ENCODE results near the gene DHX57.

Gene DHX57

DNA sequence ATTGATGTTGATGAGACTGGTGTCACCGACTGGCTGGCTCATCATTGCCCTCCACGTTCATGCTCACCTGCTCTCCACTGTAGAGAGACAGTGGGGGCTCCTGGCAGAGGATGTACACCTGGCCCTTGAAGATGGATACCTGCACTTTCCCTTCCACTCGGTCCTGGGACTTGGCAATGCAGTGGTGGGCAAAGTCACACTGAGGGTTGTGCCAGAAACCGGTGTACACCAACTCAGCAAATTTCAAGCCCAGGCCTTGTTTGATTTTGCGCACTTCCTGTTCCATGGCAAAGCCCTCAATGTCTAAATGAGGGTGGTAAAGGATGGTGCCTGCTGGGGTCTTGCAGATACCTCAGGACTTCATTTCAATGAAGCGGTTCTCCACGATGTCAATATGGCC lies 65.2 kb downstream of the DHX57 start:
- H3K79me2 ChIP-seq (ENCODE audit: control insufficient read depth, low read length), result no peaks in the 10 kb centered on the region
- no peak overlapping the region for H3K27ac ChIP-seq (ENCODE audit: low read depth, low read length)
- H4K20me1 ChIP-seq (ENCODE audit: control insufficient read depth, insufficient read depth, low read depth, low read length), result no peaks in the 10 kb centered on the region
- H3K9me3 ChIP-seq (ENCODE audit: control insufficient read depth, insufficient read depth, low read length), result no peaks in the 10 kb centered on the region
- no peak overlapping the region for H3K4me3 ChIP-seq (ENCODE audit: low read length)
- H3F3A ChIP-seq (ENCODE audit: control insufficient read depth, insufficient read depth), result no peaks in the 10 kb centered on the region
- peaks cover 17% of the 10 kb centered on the region for H3K4me1 ChIP-seq (ENCODE audit: control insufficient read depth, low read length)
- H3K27me3 ChIP-seq (ENCODE audit: control insufficient read depth, low read length), result no peaks in the 10 kb centered on the region
- H3K36me3 ChIP-seq (ENCODE audit: control insufficient read depth, low read length), result peaks cover 2% of the 10 kb centered on the region; the same call in 1 of the 2 replicates
- H3K9me2 ChIP-seq (replicated peaks; ENCODE audit: control insufficient read depth, low read length), result no peaks in the 10 kb centered on the region
- TF ChIP-seq CTCF (IDR thresholded peaks at IDR 0.05; ENCODE audit: low read depth, low read length, poor library complexity, severe bottlenecking), result no peak
- no peak for TF ChIP-seq EZH2phosphoT487 (IDR thresholded peaks at IDR 0.05; ENCODE audit: borderline replicate concordance, low read length)
- no peak overlapping the region for H3K4me2 ChIP-seq (ENCODE audit: low read length)

- Histone ChIP-seq H3K36me3 (ENCODE audit: control insufficient read depth, low read length) (no peaks in the 10 kb centered on the region; the same call in 1 of the 2 replicates), H3K4me3 (ENCODE audit: low read length) (no peak overlapping the region), H3K79me2 (ENCODE audit: control insufficient read depth, low read length) (no peaks in the 10 kb centered on the region), H3K9me2 (replicated peaks; ENCODE audit: control insufficient read depth, low read length) (no peaks in the 10 kb centered on the region), H3K4me1 (ENCODE audit: control insufficient read depth, low read length) (peaks cover 18% of the 10 kb centered on the region), H3K4me2 (ENCODE audit: low read length) (no peak overlapping the region), H3K27ac (ENCODE audit: low read depth, low read length) (no peak overlapping the region), H4K20me1 (ENCODE audit: control insufficient read depth, insufficient read depth, low read depth, low read length) (no peaks in the 10 kb centered on the region), H3K9me3 (ENCODE audit: control insufficient read depth, insufficient read depth, low read length) (no peaks in the 10 kb centered on the region), H3K27me3 (ENCODE audit: control insufficient read depth, low read length) (no peaks in the 10 kb centered on the region), H3F3A (ENCODE audit: control insufficient read depth, insufficient read depth) (no peaks in the 10 kb centered on the region)
- no peak for TF ChIP-seq EZH2phosphoT487 (IDR thresholded peaks at IDR 0.05; ENCODE audit: borderline replicate concordance, low read length)
- TF ChIP-seq CTCF (IDR thresholded peaks at IDR 0.05; ENCODE audit: low read depth, low read length, poor library complexity, severe bottlenecking), result no peak
Measured at GRCh38 chr2:38808677-38809076, 67.1 kb downstream of the DHX57 start.

- Histone ChIP-seq H3K4me2 (ENCODE audit: low read length) (peak overlapping the region; percentile 59), H3K4me1 (ENCODE audit: control insufficient read depth, low read length) (peaks cover 18% of the 10 kb centered on the region), H3K79me2 (ENCODE audit: control insufficient read depth, low read length) (no peaks in the 10 kb centered on the region), H3K27ac (ENCODE audit: low read depth, low read length) (no peak overlapping the region), H3F3A (ENCODE audit: control insufficient read depth, insufficient read depth) (no peaks in the 10 kb centered on the region), H4K20me1 (ENCODE audit: control insufficient read depth, insufficient read depth, low read depth, low read length) (no peaks in the 10 kb centered on the region), H3K4me3 (ENCODE audit: low read length) (no peak overlapping the region), H3K9me3 (ENCODE audit: control insufficient read depth, insufficient read depth, low read length) (no peaks in the 10 kb centered on the region), H3K27me3 (ENCODE audit: control insufficient read depth, low read length) (no peaks in the 10 kb centered on the region), H3K36me3 (ENCODE audit: control insufficient read depth, low read length) (no peaks in the 10 kb centered on the region; the same call in 1 of the 2 replicates), H3K9me2 (replicated peaks; ENCODE audit: control insufficient read depth, low read length) (no peaks in the 10 kb centered on the region)
- no peak for TF ChIP-seq EZH2phosphoT487 (IDR thresholded peaks at IDR 0.05; ENCODE audit: borderline replicate concordance, low read length)
- TF ChIP-seq CTCF (IDR thresholded peaks at IDR 0.05; ENCODE audit: low read depth, low read length, poor library complexity, severe bottlenecking), result no peak
Measured at GRCh38 chr2:38806733-38807059, 69.0 kb downstream of the DHX57 start.
